Testis (tissue), 3 donors: ENCODE measurements around the gene EVC. TPM values are rescaled to one million over a fixed set of nuclear protein-coding genes. Genes with fewer than 3 reads are reported as not detected.

Source experiments
- DNase-seq: peaks from one replicate; pipeline ENCODE4 v3.0.0-alpha.2; 2019
- H3K27ac ChIP-seq, 2 donors: fragments of 200-600 bp; sonication (generic); one replicate each; pipeline ENCODE4 v1.5.1; 2019
- H3K27me3 ChIP-seq: fragments of 200-600 bp; sonication (generic); one replicate; pipeline ENCODE4 v1.5.1; 2019
- H3K36me3 ChIP-seq: fragments of 200-600 bp; sonication (generic); one replicate; pipeline ENCODE4 v1.5.1; 2017; ENCODE audit warnings: low read depth; ENCODE audit errors: missing control alignments
- H3K4me1 ChIP-seq: fragments of 200-600 bp; sonication (generic); one replicate; pipeline ENCODE4 v1.5.1; 2019
- H3K4me3 ChIP-seq, 2 donors: fragments of 200-600 bp; sonication (generic); one replicate each; pipeline ENCODE4 v1.5.1; 2017 to 2019
- H3K9me3 ChIP-seq: fragments of 200-600 bp; sonication (generic); one replicate; pipeline ENCODE4 v1.5.1; 2017
- POLR2A ChIP-seq: fragments of 450-650 bp; IDR thresholded peaks from one replicate; pipeline ENCODE4 v1.6.1; 2017; ENCODE audit warnings: antibody characterized with exemption, mild to moderate bottlenecking, moderate library complexity
- WGBS, 2 donors: methylation state at CpG; one replicate each; pipeline ENCODE4 v1.1.5; 2018; 5-methylcytosine and 5-hydroxymethylcytosine counted together
- intact Hi-C: fragments of 100-400 bp; cut with DNase I; formaldehyde crosslinking; loops from one replicate; pipeline ENCODE4 v1.15.1; 2023; ENCODE audit warnings: low total_unique reads
- polyA plus RNA-seq: library from polyadenylated mRNA; stranded (reverse); fragments of 350-450 nt; fragmentation: Illumina TruSeq; extraction: RNeasy Lipid Tissue Mini Kit (QIAGEN cat#74804); gene quantifications from one replicate; pipeline ENCODE4 v1.2.3, GENCODE V29; 2014; ENCODE audit warnings: low read depth, low replicate concordance; ENCODE audit not compliant: insufficient read depth
- total RNA-seq, 2 donors: library from RNA; depleted of rRNA; stranded (reverse); fragments of >200 nt; gene quantifications; one replicate each; pipeline ENCODE4 v1.2.3, GENCODE V29; 2016
- TF ChIP-seq, protein P1 (sequence below), 3 experiments: fragments of 450-650 bp in 2 of 3; fragments of 200-600 bp in 1 of 3; sonication (generic) in 1 of 3; IDR thresholded peaks; one replicate each; pipeline ENCODE4 v1.5.1; 2016 to 2019; ENCODE audit warnings: antibody characterized with exemption in 3 of 3, mild to moderate bottlenecking in 2 of 3, moderate library complexity in 1 of 3

Gene EVC
- total and polyA plus RNA-seq, 3 donors from 2014 or later, result 9.0 to 39.6 (median 33.4) TPM

DNA sequence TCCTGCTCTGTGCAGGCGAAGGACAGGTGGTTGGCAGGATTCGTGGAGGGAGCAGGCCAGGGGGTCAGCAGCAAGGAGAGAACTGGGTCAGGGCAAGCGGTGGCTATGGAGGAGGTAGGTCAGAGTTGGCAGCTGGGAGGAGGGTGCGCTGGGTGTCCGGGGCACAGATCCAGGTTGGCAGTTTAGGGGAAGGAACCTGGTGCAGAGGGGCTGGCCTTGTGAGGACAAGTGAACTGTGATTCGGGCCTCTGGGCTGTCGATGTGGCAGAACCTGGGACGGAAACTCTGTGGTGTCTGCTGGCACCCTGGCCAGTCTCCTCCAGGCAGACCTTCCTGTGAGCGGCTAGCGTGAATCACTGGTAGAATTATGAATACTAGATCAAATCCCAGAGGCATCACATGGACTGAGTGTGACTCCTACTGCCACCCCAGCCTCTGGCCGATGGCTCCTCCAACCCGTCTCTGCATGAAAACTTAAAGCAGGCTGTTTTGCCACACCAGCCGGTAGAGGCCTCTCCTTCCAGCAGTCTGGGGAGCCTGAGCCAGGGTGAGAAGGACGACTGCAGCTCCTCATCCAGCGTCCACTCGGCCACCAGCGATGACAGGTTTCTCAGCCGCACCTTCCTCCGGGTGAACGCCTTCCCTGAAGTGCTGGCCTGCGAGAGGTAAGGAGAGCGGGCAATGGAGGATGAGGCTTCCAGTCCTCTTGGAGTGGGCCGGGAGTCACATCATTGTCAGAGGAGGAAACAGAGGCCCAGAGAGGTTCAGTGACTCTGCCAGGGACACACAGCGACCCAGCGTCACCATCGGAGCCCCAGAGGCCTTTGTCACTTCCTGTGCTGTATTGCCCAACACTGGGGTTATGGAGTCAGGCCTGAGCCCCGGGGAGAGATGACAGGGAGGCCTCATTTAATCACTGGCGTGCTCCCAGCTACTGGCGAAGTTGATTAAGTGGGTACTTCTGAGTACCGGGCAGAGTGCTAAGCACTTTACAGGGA, 20.3 kb downstream of the EVC start:
- Histone ChIP-seq H3K36me3 (no peaks in the 10 kb centered on the region), H3K27ac (no peak overlapping the region), H3K9me3 (no peaks in the 10 kb centered on the region), H3K4me1 (peaks cover 3% of the 10 kb centered on the region), H3K4me3 (no peak overlapping the region), H3K27me3 (no peaks in the 10 kb centered on the region)
- TF ChIP-seq, protein P1, sequence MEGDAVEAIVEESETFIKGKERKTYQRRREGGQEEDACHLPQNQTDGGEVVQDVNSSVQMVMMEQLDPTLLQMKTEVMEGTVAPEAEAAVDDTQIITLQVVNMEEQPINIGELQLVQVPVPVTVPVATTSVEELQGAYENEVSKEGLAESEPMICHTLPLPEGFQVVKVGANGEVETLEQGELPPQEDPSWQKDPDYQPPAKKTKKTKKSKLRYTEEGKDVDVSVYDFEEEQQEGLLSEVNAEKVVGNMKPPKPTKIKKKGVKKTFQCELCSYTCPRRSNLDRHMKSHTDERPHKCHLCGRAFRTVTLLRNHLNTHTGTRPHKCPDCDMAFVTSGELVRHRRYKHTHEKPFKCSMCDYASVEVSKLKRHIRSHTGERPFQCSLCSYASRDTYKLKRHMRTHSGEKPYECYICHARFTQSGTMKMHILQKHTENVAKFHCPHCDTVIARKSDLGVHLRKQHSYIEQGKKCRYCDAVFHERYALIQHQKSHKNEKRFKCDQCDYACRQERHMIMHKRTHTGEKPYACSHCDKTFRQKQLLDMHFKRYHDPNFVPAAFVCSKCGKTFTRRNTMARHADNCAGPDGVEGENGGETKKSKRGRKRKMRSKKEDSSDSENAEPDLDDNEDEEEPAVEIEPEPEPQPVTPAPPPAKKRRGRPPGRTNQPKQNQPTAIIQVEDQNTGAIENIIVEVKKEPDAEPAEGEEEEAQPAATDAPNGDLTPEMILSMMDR (IDR thresholded peaks at IDR 0.05), result no peak
- TF ChIP-seq POLR2A, result no peak
- intact Hi-C loops, result no loop called here
- 85 to 94% methylated on average over 25 to 30 of the region's 30 CpGs for WGBS, 2 donors
- no peak for DNase-seq

DNA sequence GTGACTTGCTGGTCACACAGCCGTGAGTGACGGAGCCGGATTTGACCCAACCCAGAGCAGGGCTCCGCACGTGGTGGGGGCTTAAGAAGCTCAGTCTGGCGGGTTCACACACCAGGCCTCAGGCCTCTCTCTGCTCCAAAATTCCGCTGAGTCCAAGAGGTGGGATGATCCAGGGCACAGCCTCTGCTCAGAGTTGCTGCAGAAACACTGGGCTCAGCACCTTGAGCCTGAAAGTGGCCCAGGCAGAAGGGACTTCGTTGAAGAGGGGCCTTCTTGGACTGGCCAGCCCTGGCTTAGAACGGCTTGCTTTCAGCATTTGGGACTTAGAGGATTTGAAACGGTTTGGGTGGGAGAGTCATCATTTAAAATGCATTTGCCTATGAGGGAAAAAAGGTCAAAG, 21.2 kb downstream of the EVC start:
- H3K36me3 ChIP-seq, result no peaks in the 10 kb centered on the region
- no peaks in the 10 kb centered on the region for H3K27me3 ChIP-seq
- WGBS, 2 donors, result 83 to 95% methylated on average over 10 of the region's 10 CpGs
- intact Hi-C loops, result no loop called here
- DNase-seq, result no peak
- peaks cover 3% of the 10 kb centered on the region for H3K4me1 ChIP-seq
- H3K9me3 ChIP-seq, result no peaks in the 10 kb centered on the region
- TF ChIP-seq POLR2A, result no peak
- TF ChIP-seq, protein P1 (IDR thresholded peaks at IDR 0.05), result no peak
- no peak overlapping the region for H3K4me3 ChIP-seq
- H3K27ac ChIP-seq, result no peak overlapping the region

DNA sequence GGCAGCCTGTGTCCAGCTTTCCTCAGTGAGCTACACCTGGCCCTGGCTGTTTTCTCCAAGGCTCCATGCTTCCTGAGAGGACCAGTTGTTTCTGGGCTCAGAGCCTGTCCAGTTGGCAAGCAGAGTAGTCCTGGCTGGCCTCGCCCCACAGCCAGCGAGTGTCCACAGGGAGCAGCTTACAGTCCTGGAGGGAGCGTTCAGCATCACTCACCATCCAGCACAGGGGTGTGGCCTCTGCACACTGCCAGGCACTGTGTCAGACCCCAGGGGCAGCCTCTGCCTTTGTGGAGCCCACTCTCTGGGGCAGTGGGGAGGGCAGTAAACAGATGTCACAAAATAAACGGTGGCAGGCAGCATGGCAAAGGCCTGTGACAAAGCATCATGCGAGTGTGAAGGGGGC, 23.9 kb downstream of the EVC start:
- no peaks in the 10 kb centered on the region for H3K36me3 ChIP-seq
- 73 to 91% methylated on average over 2 to 5 of the region's 5 CpGs for WGBS, 2 donors
- intact Hi-C loops, result no loop called here

DNA sequence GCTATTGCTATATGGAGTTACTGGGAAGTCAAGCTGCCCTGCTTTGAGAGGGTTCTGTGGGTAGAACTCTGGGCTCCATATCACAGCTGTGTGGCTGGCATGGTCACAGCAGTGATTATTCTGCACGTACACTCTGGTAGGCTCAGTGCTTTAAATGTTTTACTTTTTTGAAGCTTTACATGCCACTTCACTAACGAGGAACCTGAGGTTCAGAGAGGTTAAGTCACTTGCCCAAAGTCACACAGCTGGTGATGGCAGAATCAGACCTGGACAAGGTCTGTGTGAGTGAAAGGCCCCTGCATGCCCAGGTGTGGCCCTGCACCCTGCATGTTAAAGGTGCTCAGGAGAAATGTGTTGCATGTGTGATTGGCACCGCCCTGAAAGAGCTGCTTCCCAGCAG, 24.5 kb downstream of the EVC start:
- no peaks in the 10 kb centered on the region for H3K36me3 ChIP-seq

More for the DNA sequence above, 23.9 kb downstream of the EVC start:
- H3K27ac ChIP-seq, result no peak overlapping the region
- TF ChIP-seq, protein P1 (IDR thresholded peaks at IDR 0.05), result no peak
- TF ChIP-seq POLR2A, result no peak
- no peaks in the 10 kb centered on the region for H3K27me3 ChIP-seq
- no peak overlapping the region for H3K4me3 ChIP-seq
- peaks cover 3% of the 10 kb centered on the region for H3K4me1 ChIP-seq
- no peak for DNase-seq
- no peaks in the 10 kb centered on the region for H3K9me3 ChIP-seq

More for the DNA sequence above, 24.5 kb downstream of the EVC start:
- no peak for DNase-seq
- Histone ChIP-seq H3K27ac (no peak overlapping the region), H3K4me3 (no peak overlapping the region), H3K4me1 (peaks cover 3% of the 10 kb centered on the region), H3K27me3 (no peaks in the 10 kb centered on the region), H3K9me3 (no peaks in the 10 kb centered on the region)
- intact Hi-C loops, result no loop called here
- TF ChIP-seq POLR2A, result no peak
- TF ChIP-seq, protein P1 (IDR thresholded peaks at IDR 0.05), result no peak
- WGBS, 2 donors, result 83 to 84% methylated on average over 3 of the region's 3 CpGs
